ENCODE data around the gene SLC40A1.

SLC40A1 gene

DNA sequence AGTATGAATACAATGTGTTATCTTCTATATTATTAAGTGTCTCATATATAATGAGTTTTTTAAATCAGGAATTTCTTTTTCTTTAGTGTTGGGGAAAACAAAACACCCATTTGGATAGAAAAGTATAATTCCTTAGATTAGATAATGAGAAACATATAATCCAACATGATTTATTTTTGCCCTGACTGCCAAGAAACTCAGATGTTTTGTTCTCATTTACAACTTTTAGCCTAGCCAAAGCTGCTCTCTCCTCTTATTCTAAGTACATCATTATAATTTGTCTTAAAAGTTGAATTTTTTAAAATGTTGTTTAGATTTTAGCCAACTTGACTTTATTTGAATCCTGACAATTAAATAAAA is 68.6 kb downstream of the SLC40A1 start:
- in situ Hi-C loops (cut with HindIII; ENCODE audit: low sequenced_read_pairs) = no loop called here
- no peak overlapping the region for H3K4me3 ChIP-seq (ENCODE audit: low read depth, low read length)
- TF ChIP-seq, protein P1, sequence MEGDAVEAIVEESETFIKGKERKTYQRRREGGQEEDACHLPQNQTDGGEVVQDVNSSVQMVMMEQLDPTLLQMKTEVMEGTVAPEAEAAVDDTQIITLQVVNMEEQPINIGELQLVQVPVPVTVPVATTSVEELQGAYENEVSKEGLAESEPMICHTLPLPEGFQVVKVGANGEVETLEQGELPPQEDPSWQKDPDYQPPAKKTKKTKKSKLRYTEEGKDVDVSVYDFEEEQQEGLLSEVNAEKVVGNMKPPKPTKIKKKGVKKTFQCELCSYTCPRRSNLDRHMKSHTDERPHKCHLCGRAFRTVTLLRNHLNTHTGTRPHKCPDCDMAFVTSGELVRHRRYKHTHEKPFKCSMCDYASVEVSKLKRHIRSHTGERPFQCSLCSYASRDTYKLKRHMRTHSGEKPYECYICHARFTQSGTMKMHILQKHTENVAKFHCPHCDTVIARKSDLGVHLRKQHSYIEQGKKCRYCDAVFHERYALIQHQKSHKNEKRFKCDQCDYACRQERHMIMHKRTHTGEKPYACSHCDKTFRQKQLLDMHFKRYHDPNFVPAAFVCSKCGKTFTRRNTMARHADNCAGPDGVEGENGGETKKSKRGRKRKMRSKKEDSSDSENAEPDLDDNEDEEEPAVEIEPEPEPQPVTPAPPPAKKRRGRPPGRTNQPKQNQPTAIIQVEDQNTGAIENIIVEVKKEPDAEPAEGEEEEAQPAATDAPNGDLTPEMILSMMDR (IDR thresholded peaks at IDR 0.05; ENCODE audit: low read depth, low read length, missing control alignments) = no peak
- DNase-seq (ENCODE audit: low read depth) = no peak

DNA sequence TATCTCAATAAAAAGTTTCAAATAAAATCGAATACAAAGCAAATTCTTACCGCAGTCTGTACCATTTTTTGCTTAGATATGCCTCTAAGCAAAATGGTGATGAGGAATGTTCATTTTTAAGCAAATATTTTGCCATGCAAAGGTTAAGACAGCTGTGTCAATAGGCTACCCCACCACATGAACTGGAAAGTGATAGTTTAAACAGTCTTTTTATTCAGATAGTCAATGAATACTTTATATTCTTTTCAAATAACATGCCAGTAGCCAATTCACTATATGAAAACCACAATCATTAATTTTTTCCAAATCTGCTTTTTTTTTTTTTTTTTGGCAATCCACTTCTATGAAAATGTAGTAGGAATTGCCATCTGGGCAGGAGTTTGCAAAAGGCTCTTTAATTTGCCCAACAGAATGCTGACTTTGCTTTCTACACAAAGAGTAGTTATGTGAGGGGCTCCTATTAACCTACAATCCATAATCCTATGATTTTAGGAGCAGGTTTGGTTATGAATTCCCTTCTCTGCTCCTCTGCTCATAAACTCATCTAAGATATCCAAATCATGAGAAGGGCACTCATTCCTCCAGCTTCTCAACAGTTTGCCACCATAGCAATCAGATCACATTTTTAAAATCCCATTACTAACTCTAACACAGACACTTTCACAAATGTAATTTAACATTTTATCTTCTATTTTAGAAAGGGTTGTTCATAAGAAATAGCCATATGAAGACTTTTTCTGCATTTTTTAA is 69.2 kb downstream of the SLC40A1 start:
- in situ Hi-C loops (cut with HindIII; ENCODE audit: low sequenced_read_pairs) = no loop called here
- TF ChIP-seq, protein P1 (IDR thresholded peaks at IDR 0.05; ENCODE audit: low read depth, low read length, missing control alignments) = no peak
- H3K4me3 ChIP-seq (ENCODE audit: low read depth, low read length) = no peak overlapping the region
- DNase-seq (ENCODE audit: low read depth) = no peak
